NCI-H2196 treated with DMSO at 0.1 percent for 48 hours (cell line): ENCODE measurements around the gene DOHH.

Experiments
- DNase-seq: peaks from one replicate; lab custom pipeline; 2025; ENCODE audit not compliant: unreplicated experiment; lab: John Stamatoyannopoulos, UW

Gene DOHH

DNA sequence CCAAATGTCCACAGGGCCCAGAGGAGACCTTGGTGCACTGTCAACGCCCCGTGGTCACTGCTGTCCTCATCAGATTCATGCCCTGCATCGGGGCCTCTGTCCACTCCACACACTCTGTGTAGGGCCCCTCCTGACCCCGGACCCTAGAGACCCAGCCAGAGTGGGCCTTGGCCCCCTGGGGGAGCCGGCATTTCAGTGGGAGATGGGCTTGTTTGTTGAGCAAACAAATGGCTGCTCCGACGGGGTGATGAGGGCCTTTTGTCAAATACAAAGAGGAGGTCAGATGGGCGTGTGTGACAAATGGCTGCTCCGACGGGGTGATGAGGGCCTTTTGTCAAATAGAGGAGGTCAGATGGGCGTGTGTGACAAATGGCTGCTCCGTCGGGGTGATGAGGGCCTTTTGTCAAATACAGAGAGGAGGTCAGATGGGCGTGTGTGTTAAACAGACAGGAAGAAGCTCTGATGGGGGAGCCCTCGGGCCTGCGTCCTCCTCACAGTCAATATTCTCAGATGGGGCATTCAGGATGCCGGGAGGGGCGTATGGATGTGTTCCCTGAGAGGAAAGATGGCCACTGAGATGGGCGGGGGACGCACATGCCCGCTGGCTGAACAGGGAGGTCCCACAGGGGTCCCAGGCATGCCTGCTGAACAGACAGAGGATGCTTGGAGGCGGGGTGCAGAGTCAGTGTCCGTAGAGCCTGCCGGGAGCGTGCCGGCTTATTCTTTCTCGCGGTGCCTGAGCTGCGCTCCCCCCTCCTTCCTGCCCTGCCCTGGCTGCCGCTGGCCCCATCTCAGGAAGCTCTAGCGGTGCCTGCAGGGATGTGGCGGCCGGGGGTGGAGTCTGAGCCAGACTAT is 56.4 kb downstream of the DOHH start:
- no peak for DNase-seq

DNA sequence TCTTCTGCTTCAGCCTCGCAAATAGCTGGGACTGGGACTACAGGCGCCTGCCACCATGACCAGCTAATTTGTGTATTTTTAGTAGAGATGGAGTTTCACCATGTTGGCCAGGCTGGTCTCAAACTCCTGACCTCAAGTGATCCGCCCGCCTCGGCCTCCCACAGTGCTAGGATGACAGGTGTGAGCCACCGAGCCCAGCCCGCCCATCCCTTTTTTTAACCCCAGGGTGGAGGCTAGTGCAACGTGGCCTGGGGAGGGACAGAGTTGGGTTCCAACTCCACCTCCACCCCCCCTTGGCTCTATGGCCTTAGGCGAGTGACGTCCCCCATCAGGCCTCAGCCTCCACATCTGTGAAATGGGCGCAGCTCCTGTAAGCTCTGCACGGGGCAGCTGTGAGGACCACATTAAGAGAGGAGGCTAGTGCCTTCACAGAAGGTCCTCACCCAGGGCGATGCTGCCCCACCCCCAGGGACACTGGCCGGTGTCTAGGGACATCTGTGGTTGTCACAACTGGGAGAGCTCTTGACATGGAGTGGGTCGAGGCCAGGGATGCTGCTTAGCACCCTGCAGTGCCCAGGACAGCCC is 57.9 kb downstream of the DOHH start:
- no peak for DNase-seq

DNA sequence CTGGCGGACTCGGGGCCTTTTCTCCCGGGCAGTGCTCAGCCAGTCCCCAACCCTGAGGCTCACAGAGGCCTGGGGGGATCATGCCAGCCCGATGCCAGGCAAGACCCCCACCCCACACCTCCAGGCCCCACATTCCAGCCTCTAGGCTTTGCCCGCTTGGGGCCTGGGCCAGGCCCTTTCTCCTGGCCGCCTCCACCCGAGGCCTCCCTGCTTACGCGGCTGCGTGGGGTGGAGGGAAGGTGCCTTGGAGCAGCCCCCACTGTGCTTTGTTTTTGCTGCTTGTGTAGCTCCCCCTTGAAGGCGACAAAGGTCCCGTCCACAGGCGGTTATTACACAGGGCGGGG is 58.5 kb downstream of the DOHH start:
- no peak for DNase-seq

DNA sequence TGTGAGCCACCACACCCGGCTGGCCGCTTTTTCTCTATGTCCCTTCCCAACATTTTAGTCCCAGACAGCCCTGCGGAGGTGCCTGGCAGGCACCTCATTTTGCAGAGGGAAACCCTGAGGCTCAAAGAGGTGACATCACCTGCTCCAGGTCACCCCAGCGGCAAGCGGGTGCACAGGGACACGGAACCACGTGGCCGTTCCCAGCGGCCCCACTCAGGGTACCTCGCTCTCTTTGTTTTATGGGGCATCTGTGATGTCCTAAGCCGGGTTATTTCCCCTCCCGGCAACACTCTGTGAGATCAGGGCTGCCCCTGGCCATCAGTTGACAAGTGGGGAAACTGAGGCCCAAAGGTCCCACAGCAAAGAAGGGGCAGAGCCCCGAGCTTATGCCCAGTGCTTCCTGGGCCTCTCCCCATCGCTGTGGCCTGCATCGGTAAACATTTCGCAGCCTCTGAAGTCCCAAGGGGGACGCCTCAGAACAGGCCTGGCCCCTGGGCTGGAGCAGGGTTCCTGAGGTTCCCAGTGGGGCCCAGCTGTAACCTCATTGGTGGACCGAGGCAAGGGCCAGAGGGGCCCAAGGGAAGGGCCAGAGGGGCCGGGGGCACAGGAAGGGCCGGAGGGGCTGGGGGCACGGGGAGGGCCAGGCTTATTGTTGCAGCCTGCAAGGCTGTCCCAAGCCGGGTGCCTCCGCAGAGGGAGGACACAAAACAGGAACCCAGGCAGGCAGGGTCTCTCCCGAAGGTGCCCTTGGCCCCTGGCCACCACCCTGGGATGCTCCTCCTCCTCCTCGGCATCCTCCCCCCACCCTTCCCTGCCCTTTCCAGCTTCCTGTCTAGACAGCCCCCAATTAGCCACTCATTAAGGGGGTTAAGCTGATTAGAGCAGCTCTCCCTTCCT is 59.1 kb downstream of the DOHH start:
- DNase-seq: no peak
